ENCODE data around the gene NEURL1.

DNA sequence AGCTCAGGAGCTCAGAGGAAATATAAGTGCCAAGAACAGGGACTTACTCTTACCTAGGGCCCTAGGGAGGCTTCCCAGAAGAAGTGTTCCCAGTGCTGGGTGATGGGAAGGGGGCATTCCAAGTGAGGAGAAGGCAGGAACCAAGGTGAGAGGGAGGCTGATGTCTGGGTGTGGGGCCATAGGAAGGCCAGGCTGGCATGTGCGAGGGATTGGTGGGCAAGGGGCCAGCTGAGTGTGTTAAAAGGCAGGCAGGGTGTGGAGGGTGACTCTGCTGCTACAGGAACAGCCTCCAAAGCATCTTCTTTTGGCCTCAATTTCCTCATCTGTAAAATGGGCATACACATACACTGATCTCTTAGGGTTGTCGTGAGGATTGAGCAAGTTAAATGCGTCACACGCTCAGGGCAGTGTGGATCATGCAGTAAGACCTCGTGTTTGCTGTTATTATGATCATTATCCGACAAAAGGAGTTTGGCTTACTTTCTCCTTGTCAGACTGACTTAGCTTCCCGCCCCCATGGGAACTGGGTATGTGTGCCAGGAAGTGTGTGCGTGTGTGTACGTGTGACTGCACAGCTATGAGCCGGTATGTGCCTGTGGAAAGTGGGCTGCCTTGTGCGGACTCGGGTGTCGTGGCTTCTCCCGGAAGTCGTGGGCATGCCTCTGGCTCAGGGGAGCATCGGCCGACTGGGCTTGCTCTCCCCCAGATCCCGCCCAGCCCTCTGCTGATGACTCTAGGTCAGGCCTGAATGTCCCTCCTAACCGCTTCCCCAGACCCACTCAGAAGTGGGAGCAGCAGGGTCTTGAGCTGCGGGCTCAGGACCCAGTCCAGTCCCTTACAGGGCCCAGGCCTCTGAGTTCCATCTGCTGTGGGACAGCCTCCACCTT is 59.6 kb downstream of the NEURL1 start:
- TF ChIP-seq EZH2 (IDR thresholded peaks at IDR 0.05; ENCODE audit: low read length, unreplicated experiment), result no peak
- TF ChIP-seq, protein P1, sequence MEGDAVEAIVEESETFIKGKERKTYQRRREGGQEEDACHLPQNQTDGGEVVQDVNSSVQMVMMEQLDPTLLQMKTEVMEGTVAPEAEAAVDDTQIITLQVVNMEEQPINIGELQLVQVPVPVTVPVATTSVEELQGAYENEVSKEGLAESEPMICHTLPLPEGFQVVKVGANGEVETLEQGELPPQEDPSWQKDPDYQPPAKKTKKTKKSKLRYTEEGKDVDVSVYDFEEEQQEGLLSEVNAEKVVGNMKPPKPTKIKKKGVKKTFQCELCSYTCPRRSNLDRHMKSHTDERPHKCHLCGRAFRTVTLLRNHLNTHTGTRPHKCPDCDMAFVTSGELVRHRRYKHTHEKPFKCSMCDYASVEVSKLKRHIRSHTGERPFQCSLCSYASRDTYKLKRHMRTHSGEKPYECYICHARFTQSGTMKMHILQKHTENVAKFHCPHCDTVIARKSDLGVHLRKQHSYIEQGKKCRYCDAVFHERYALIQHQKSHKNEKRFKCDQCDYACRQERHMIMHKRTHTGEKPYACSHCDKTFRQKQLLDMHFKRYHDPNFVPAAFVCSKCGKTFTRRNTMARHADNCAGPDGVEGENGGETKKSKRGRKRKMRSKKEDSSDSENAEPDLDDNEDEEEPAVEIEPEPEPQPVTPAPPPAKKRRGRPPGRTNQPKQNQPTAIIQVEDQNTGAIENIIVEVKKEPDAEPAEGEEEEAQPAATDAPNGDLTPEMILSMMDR (conservative IDR thresholded peaks at IDR 0.05; ENCODE audit: low read depth, low read length), result no peak

Measured in PC-3 (cell line).